ENCODE results near the gene SH3PXD2B.

SH3PXD2B gene

GRCh38 chr5:172497591-172498255 lies 43.4 kb upstream of the SH3PXD2B start:
- CTCF ChIA-PET: no interaction called here
- DNase-seq (ENCODE audit: low spot score): no peak
- TF ChIP-seq CTCF (conservative IDR thresholded peaks at IDR 0.05; ENCODE audit: low read depth): no peak

DNA sequence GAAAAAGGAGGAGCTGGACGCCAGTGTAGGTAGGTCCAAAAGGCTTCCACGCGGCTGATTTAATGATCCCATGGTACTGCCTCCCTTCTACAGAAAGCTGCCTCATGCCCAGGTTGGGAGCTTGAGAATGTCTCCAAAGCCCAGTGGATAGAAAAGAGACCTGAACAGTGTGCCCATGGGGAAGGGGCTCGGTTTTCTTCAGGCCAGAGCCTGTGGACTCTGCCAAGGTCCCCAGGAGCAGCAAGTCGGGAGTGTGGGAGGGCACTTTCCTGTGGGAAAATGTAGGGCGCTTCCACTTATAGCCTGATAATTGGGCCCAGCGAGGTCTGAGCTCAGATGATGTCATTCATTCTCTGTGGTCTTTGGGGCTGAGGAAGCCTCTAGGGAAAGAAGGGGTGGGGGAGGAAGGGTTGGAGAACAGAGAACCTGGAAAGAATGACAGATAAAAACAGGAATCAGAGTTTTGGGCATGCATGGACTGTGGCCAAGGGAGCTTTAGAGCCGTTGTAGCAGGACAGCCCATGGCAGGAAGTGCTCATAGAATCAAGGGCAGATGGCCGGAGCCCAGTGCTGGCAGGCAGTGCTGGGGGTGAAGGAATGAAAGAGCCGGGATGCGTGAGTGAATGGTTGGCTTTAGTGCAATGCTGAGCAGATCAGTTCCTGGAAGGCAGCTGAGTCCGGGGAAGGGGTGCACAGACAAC lies 42.5 kb upstream of the SH3PXD2B start:
- no peak for TF ChIP-seq CTCF (conservative IDR thresholded peaks at IDR 0.05; ENCODE audit: low read depth)
- DNase-seq (ENCODE audit: low spot score): no peak
- CTCF ChIA-PET: no interaction called here
- H3K27ac ChIP-seq: no peak overlapping the region
- POLR2A ChIA-PET (ENCODE audit: low non-redundant PET): no interaction called here

More at GRCh38 chr5:172497591-172498255, 43.4 kb upstream of the SH3PXD2B start:
- POLR2A ChIA-PET (ENCODE audit: low non-redundant PET): no interaction called here
- H3K27ac ChIP-seq: no peak overlapping the region

DNA sequence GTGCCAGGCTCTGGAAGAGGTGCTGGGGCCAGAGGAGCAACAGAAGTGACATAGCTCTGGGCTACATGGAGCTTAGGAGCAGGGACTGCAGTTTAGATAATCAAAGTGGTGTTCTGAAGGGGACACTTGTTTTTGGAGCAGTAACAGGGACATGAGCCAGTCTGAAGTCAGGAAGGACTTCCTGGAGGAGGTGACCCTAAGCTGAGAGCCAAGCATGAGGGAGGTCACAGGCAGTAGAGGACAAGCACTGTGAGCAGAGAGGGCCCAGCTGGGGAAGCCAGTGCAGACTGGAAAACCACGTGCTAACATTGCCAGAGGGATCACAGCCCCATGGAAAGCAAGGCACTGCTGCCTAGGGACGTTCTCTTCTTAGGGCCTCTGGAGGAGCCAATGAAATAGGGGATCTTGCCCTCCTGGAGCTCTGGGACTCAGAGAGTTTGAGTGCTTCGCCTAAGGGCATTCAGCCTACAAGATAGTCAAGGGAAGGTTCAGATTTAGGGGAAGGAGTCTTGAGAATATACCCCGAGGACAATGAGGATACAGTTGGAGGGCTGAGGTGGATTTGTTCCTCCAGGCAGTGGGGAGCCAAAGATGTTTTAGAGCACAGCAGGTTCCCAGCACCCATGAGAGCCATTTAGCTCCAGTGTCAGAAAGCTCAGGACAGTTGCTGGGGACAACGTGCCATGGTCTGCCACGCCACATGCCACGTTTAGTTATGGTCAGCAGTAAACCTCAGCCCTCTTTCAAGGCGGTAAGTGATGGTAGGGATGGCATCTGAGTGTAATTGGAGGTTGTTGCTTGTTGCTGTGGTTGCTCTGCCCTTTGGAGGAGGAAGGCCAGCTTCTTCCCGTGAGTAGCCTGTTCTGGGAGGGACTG lies 40.5 kb upstream of the SH3PXD2B start:
- ChIA-PET POLR2A (ENCODE audit: low non-redundant PET) (no interaction called here), CTCF (interaction anchor here (0.5 to 0.6 kb wide), 2 partner anchors 23 to 71 kb away, joined by 3 read pairs; no protein-coding TSS in a partner anchor)
- DNase-seq (ENCODE audit: low spot score): no peak
- no peak for TF ChIP-seq CTCF (conservative IDR thresholded peaks at IDR 0.05; ENCODE audit: low read depth)
- no peak overlapping the region for H3K27ac ChIP-seq

DNA sequence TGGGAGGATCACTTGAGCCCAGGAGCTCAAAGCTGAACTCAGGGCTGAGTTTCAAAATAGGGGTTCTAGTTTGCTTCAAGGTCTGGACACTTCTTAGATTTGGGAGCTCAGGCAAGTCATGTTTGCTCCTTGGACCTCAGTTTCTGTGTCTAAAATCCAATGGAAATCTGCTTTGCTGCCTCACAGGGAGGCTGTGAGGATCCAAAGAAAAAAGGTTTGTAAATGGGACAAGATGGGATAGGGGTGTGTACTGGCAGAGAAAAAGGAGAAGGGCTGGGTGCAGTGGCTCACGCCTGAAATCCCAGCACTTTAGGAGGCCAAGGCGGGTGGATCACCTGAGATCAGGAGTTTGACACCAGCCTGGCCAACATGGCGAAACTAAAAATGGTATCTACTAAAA lies 39.6 kb upstream of the SH3PXD2B start:
- CTCF ChIA-PET: interaction anchor here (0.6 kb wide), 1 partner anchor 15 kb away, joined by 6 read pairs; no protein-coding TSS in a partner anchor
- no peak for TF ChIP-seq CTCF (conservative IDR thresholded peaks at IDR 0.05; ENCODE audit: low read depth)
- no peak for DNase-seq (ENCODE audit: low spot score)
- H3K27ac ChIP-seq: no peak overlapping the region
- POLR2A ChIA-PET (ENCODE audit: low non-redundant PET): no interaction called here

DNA sequence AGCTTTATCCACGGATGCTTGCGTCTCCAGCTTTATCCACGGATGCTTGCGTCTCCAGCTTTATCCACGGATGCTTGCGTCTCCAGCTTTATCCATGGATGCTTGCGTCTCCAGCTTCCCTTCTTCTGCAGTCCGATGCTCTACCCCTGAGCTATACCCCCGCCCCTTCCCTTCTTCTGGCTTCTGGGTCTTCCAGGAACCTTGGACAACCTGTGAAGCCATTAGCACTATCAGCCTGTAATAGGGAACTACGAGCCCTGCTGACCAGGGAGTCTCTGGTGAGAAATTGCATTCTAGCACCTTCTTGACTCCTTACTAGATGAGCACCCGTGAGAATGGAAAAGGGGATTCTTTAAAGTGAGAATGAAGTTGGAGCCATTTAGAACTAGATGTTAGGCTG lies 39.1 kb upstream of the SH3PXD2B start:
- POLR2A ChIA-PET (ENCODE audit: low non-redundant PET): no interaction called here
- DNase-seq (ENCODE audit: low spot score): no peak
- TF ChIP-seq CTCF (conservative IDR thresholded peaks at IDR 0.05; ENCODE audit: low read depth): no peak
- no peak overlapping the region for H3K27ac ChIP-seq
- CTCF ChIA-PET: interaction anchor here (0.6 kb wide), 1 partner anchor 15 kb away, joined by 6 read pairs; no protein-coding TSS in a partner anchor

DNA sequence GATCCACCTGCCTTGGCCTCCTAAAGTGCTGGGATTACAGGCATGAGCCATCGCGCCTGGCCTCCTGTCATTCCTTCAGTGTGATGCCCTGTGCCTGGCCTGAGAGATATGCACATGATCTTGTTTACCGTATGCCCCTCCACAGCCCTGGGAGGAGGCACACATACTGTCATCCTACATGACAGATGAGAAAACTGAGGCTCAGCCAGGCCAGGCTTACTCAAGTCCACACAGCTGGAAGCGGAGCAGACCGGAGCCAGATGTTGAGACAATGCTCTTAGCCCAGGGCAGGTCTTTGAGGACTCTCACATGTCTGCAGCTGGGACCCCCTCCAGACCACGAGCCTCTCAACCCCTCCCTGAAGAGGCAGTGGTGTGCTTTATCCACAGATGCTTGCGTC lies 38.7 kb upstream of the SH3PXD2B start:
- TF ChIP-seq CTCF (conservative IDR thresholded peaks at IDR 0.05; ENCODE audit: low read depth): no peak
- no peak for DNase-seq (ENCODE audit: low spot score)
- no peak overlapping the region for H3K27ac ChIP-seq
- ChIA-PET POLR2A (ENCODE audit: low non-redundant PET) (no interaction called here), CTCF (no interaction called here)

Measured in RWPE1 (cell line).